Type B pancreatic cell (in vitro differentiated cells): ENCODE data around the gene PTBP3. TPM values are rescaled to one million over a fixed set of nuclear protein-coding genes. Genes with fewer than 3 reads are reported as not detected.
A peak's percentile ranks its signal among the peaks of the same experiment; 100 is the strongest.

Experiments used
- DNase-seq: peaks from one replicate; pipeline ENCODE4 v3.0.0; 2021; ENCODE audit warnings: mixed read lengths; ENCODE audit not compliant: unreplicated experiment; ENCODE audit errors: extremely low spot score
- H3K27ac Mint-ChIP-seq: 2 replicates; pipeline ENCODE4 v1.8.0; 2021; ENCODE audit warnings: mild to moderate bottlenecking, mixed read lengths
- H3K27me3 Mint-ChIP-seq: 2 replicates; pipeline ENCODE4 v1.8.0; 2021; ENCODE audit warnings: mixed read lengths
- H3K36me3 Mint-ChIP-seq: 2 replicates; pipeline ENCODE4 v1.8.0; 2021; ENCODE audit warnings: mixed read lengths
- H3K4me1 Mint-ChIP-seq: one replicate; pipeline ENCODE4 v1.8.0; 2021; ENCODE audit warnings: mixed read lengths; ENCODE audit not compliant: unreplicated experiment
- H3K4me3 Mint-ChIP-seq: 2 replicates; pipeline ENCODE4 v1.8.0; 2021; ENCODE audit warnings: mild to moderate bottlenecking, mixed read lengths
- H3K9me3 Mint-ChIP-seq: 2 replicates; pipeline ENCODE4 v1.8.0; 2021; ENCODE audit warnings: mixed read lengths
- CTCF ChIP-seq: fragments of 200-600 bp; sonication (generic); conservative IDR thresholded peaks from 2 replicates; pipeline ENCODE4 v1.5.0; 2021; ENCODE audit warnings: antibody characterized with exemption, mild to moderate bottlenecking
- long read RNA-seq: library from polyadenylated mRNA; unstranded; transcript quantifications from one replicate; pipeline ENCODE4 v2.0.0, GENCODE V29; 2020
- total RNA-seq: library from RNA; stranded (reverse); gene quantifications from 2 replicates; pipeline ENCODE4 v1.2.1, GENCODE V29; 2021; ENCODE audit warnings: low replicate concordance

PTBP3 gene, protein sequence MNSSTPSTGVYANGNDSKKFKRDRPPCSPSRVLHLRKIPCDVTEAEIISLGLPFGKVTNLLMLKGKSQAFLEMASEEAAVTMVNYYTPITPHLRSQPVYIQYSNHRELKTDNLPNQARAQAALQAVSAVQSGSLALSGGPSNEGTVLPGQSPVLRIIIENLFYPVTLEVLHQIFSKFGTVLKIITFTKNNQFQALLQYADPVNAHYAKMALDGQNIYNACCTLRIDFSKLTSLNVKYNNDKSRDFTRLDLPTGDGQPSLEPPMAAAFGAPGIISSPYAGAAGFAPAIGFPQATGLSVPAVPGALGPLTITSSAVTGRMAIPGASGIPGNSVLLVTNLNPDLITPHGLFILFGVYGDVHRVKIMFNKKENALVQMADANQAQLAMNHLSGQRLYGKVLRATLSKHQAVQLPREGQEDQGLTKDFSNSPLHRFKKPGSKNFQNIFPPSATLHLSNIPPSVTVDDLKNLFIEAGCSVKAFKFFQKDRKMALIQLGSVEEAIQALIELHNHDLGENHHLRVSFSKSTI
- total RNA-seq: 78.6 and 174 TPM in 2 replicates
- long read RNA-seq, full-length matches to known transcripts: 22 of 82 reads
- long read RNA-seq, partial matches to known transcripts: 8 of 82 reads
- long read RNA-seq, other reads (novel, unspliced or antisense): 52 of 82 reads

- no peaks in the 10 kb centered on the region for H3K27me3 Mint-ChIP-seq
- peaks cover 20% of the 10 kb centered on the region for H3K4me1 Mint-ChIP-seq
- peak; percentile 79 for DNase-seq
- peak within 1 kb of the TSS; percentile 97 for H3K4me3 Mint-ChIP-seq
- peak; percentile 4 for TF ChIP-seq CTCF
- H3K9me3 Mint-ChIP-seq: no peaks in the 10 kb centered on the region
- H3K27ac Mint-ChIP-seq: peak within 1 kb of the TSS; percentile 98
- peaks cover 6% of the 10 kb centered on the region for H3K36me3 Mint-ChIP-seq
Observed at GRCh38 chr9:112332977-112333638, at the start of gene PTBP3. PTBP3 (minus strand) TSS chr9:112333619; CDS start chr9:112297865, 35,754 bp downstream.

DNA sequence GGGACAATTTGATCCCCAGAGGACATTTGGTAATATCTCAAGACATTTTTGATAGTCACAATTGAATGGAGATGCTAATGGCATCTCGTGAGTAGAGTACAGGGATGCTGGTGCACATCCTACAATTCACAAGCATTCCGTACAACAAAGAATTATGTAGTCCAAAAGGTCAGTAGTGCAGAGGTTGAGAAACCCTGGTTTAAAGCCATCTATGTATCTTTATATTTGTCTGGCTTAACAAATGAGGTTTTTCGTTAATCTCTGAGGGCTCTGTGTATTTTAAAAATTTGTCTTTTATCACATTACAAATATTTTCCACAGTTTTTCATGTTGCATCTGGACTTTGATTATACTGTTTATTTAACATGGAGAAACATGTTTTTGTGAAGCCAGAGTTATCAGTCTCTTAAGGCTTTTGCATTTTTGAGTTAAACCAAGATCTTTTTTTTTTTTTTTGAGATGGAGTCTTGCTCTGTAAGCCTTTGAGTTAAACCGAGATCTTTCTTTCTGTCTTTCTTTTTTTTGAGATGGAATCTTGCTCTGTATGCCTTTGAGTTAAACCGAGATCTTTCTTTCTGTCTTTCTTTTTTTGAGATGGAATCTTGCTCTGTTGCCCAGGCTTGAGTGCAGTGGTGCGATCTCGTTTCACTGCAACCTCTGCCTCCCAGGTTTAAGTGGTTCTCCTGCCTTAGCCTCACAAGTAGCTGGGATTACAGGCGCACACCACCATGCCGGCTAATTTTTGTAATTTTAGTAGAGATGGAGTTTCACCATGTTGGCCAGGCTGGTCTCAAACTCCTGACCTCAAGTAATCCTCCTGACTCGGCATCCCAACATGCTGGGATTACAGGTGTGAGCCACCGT is 49.3 kb upstream of the PTBP3 start:
- Mint-ChIP-seq H3K27ac (peak overlapping the region; percentile 8), H3K27me3 (no peaks in the 10 kb centered on the region), H3K4me1 (peaks cover 32% of the 10 kb centered on the region), H3K4me3 (peak overlapping the region; percentile 32), H3K9me3 (peaks cover 2% of the 10 kb centered on the region), H3K36me3 (peaks cover 16% of the 10 kb centered on the region)
- DNase-seq: no peak
- no peak for TF ChIP-seq CTCF

GRCh38 chr9:112382066-112382465 is 48.6 kb upstream of the PTBP3 start:
- TF ChIP-seq CTCF: no peak
- Mint-ChIP-seq H3K27me3 (no peaks in the 10 kb centered on the region), H3K27ac (no peak overlapping the region), H3K4me3 (no peak overlapping the region), H3K36me3 (peaks cover 14% of the 10 kb centered on the region), H3K9me3 (peaks cover 5% of the 10 kb centered on the region), H3K4me1 (peaks cover 37% of the 10 kb centered on the region)
- no peak for DNase-seq

GRCh38 chr9:112380825-112381221 is 47.4 kb upstream of the PTBP3 start:
- peak overlapping the region; percentile 99 for H3K27ac Mint-ChIP-seq
- DNase-seq: no peak
- peaks cover 5% of the 10 kb centered on the region for H3K9me3 Mint-ChIP-seq
- peak overlapping the region; percentile 97 for H3K4me3 Mint-ChIP-seq
- peaks cover 9% of the 10 kb centered on the region for H3K36me3 Mint-ChIP-seq
- TF ChIP-seq CTCF: no peak
- no peaks in the 10 kb centered on the region for H3K27me3 Mint-ChIP-seq
- peaks cover 40% of the 10 kb centered on the region for H3K4me1 Mint-ChIP-seq
